Prostate gland (tissue), 2 donors: Measurements from ENCODE around the gene PLEKHJ1.

Experiments
- CTCF ChIP-seq, 4 experiments: fragments of 200-600 bp in 2 of 4; fragments of 450-650 bp in 2 of 4; sonication (generic) in 2 of 4; IDR thresholded peaks; 1 replicate in 3 of 4; 2 replicates in 1 of 4; pipeline ENCODE4 v1.5.1; 2016 to 2019; ENCODE audit warnings: antibody characterized with exemption in 4 of 4, mild to moderate bottlenecking in 2 of 4, moderate library complexity in 2 of 4
- POLR2A ChIP-seq: fragments of 450-650 bp; IDR thresholded peaks from one replicate; pipeline ENCODE4 v1.6.1; 2016; ENCODE audit warnings: antibody characterized with exemption, mild to moderate bottlenecking

GRCh38 chr19:2223391-2223790 is 12.7 kb downstream of the PLEKHJ1 start:
- TF ChIP-seq CTCF (IDR thresholded peaks at IDR 0.05) (no peak), POLR2A (no peak)
